GM21526 (cell line): Measurements from ENCODE around the gene HINT3.
"Not testable (repeated sequence)": the region's sequence is repeated elsewhere in the genome, so short reads cannot be mapped to it uniquely, and the experiment has no call there.

ENCODE experiments used
- ATAC-seq: cut with Tn5 transposase; IDR thresholded peaks from one replicate; pipeline ENCODE4 v1.9.1; 2021; ENCODE audit warnings: moderate library complexity; ENCODE audit not compliant: unreplicated experiment, low FRiP score

HINT3 gene

DNA sequence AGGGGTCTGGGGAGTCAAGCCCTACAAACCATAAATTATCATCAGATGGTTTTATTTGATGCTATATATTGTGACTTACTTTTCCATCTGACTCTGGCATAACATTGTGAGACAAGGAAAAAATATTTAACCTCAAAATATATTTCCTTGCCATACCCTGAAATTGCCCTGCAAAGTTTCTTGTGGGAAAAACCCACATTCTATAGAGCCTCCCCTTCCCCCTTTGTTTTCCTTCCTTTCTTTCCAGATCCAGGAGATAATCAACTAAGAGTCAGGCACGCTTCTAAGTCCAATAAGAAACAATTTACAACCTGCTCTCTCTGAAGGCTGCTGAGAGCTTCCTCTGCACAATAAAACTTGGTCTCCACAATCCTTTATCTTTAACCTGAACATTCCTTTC lies 17.5 kb upstream of the HINT3 start:
- no peak for ATAC-seq

DNA sequence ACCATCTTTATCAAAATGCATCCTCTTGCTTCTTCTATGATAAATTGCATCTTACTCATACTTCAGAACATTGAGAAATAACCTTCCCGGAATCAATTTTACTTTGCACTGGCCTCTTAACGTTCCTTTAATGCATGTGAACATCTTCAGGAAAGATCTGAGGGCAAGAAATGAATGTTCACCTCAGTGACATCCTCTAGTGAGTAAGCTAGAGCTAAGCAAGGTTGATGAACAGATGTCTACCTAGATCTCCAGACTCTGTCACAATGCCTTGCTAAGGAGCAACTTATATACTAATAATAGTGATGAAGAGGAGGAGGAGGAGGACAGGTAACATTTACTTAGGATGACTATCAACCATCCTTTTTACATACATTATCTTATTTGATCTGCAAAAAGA lies 16.8 kb upstream of the HINT3 start:
- no peak for ATAC-seq

DNA sequence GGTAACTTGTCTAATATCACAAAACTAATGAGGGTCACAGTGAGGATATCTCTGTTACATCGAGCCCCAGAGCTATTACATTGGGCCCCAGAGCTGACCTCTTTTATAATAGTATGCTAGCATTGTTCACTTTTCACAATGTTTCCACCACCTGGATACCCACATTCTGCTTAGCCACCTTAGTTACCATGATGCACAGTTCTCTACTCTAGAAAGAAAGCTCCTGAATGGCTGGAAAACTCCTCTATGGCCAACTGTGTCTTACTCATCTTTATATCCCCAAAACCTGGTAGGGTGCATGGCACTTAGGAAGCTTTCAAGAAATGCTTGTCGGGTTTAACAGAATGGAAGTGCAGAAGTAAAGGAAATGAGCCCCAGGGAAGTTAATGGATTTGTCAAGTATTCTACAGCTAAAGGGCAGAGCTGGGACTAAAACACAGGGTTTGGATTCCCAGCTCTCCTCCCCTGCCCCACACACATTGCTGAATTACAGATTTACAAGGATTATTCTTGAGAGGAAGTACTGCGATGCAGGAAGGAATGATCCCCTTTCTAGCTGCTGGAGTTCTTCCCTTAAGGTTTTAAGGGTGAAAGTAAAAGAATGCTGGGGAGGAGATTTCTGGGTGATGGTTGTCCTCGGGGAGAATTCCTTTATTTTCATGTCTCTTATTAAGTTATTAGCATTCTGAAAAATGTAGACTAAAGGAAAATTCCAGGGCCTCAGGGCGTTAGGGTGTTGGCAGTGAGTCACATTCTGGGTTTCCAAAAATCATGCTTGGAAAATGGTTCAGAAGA lies 16.1 kb upstream of the HINT3 start:
- ATAC-seq: no peak

GRCh38 chr6:125942672-125943527 lies 13.7 kb upstream of the HINT3 start:
- no peak for ATAC-seq

GRCh38 chr6:125943528-125944433 lies 12.8 kb upstream of the HINT3 start:
- no peak for ATAC-seq

- ATAC-seq: no peak
These were observed 12.1 kb upstream of the HINT3 start for GRCh38 chr6:125944434-125944816.

GRCh38 chr6:125944896-125945295 lies 11.7 kb upstream of the HINT3 start:
- ATAC-seq: no peak

- ATAC-seq: no peak
These were observed 11.0 kb upstream of the HINT3 start for GRCh38 chr6:125945378-125946141.

GRCh38 chr6:125947615-125948014 lies 9.0 kb upstream of the HINT3 start:
- ATAC-seq: no peak

DNA sequence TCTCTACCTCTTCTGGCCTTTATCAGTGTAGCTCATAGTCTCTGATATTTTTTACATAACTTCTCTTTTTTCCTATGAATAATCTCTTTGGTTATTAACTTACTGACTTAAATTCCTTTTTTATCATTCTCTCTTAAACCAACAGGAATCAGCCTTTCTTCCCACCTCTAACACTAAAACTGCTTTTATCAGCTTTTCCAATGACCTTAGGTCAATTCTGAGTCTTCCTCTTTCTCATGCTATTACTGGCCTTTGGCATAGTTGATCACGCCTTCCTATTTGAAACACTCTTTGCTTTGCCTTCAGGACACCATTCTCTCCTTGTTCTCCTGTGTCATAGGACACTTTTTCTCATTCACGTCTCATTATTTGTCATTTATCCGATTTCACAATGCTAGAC lies 8.1 kb upstream of the HINT3 start:
- no peak for ATAC-seq

GRCh38 chr6:125949069-125949468 lies 7.5 kb upstream of the HINT3 start:
- no peak for ATAC-seq

GRCh38 chr6:125950293-125950692 lies 6.3 kb upstream of the HINT3 start:
- ATAC-seq: no peak

- not testable (repeated sequence) for ATAC-seq
These were observed 5.9 kb upstream of the HINT3 start for GRCh38 chr6:125950716-125951115.

- ATAC-seq: no peak
These were observed 5.2 kb upstream of the HINT3 start for GRCh38 chr6:125951323-125951722.

GRCh38 chr6:125952764-125953501 lies 3.6 kb upstream of the HINT3 start:
- no peak for ATAC-seq

- ATAC-seq: no peak
These were observed 3.1 kb upstream of the HINT3 start for GRCh38 chr6:125953502-125953875.

- no peak for ATAC-seq
These were observed 1.7 kb upstream of the HINT3 start for GRCh38 chr6:125954735-125955339.

DNA sequence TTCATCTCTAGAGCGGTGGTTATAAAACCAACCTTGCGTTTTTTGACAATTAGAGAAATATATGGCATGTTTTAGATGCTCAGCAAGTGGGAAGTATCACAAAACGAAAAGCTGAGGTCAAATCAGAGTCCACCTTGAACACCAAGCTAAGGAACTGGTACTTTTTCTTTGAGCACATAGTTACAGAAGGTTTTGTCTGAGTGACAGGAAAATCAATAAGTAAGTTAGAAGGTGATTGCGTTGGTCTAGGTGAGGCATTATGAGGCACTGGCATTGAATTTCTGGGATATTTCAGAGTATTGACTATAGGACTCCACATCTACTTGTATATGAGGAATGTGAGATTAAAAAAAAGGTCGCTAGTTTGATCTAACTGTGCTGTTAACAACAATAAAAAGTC lies 597 bp upstream of the HINT3 start:
- ATAC-seq: no peak

- ATAC-seq: no peak
These were observed 772 bp downstream of the HINT3 start for GRCh38 chr6:125957391-125957693.
